Stimulated activated CD4-positive, alpha-beta T cell treated with anti-CD3 and anti-CD28 coated beads, TNF-alpha, amount 100 ng/mL, for 24 hours (primary cell): ENCODE measurements around the gene BCL7A.
"Not testable (repeated sequence)": the region's sequence is repeated elsewhere in the genome, so short reads cannot be mapped to it uniquely, and the experiment has no call there.

Source experiments
- DNase-seq, 3 experiments: peaks; one replicate each; pipeline ENCODE4 v3.0.0-alpha.2; 2020; ENCODE audit warnings: low read depth in 3 of 3

Gene BCL7A

GRCh38 chr12:122051231-122051876 is 29.7 kb downstream of the BCL7A start:
- DNase-seq = no peak

DNA sequence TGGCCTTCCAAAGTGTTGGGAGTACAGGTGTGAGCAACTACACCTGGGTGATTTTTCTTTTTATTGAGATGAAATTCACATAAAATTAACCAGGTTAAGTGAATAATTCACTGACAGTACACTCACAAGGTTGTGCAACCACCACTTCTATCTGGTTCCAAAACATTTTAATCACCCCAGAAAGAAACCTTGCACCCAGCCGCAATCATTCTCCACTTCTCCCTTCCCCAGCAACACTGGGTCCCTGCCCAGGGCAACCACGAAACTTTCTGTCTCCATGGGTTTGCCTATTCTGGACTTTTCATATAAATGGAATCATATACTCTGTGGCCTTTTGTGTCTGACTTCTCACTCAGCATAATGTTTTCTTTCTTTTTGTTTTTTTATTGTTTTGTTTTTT is 30.6 kb downstream of the BCL7A start:
- no peak for DNase-seq

- DNase-seq = no peak
Observed at GRCh38 chr12:122054842-122055520, 33.3 kb downstream of the BCL7A start.

GRCh38 chr12:122056406-122056805 is 34.7 kb downstream of the BCL7A start:
- DNase-seq = not testable (repeated sequence)

- no peak for DNase-seq
Observed at GRCh38 chr12:122057007-122057735, 35.5 kb downstream of the BCL7A start.

GRCh38 chr12:122057769-122058168 is 36.1 kb downstream of the BCL7A start:
- no peak for DNase-seq

DNA sequence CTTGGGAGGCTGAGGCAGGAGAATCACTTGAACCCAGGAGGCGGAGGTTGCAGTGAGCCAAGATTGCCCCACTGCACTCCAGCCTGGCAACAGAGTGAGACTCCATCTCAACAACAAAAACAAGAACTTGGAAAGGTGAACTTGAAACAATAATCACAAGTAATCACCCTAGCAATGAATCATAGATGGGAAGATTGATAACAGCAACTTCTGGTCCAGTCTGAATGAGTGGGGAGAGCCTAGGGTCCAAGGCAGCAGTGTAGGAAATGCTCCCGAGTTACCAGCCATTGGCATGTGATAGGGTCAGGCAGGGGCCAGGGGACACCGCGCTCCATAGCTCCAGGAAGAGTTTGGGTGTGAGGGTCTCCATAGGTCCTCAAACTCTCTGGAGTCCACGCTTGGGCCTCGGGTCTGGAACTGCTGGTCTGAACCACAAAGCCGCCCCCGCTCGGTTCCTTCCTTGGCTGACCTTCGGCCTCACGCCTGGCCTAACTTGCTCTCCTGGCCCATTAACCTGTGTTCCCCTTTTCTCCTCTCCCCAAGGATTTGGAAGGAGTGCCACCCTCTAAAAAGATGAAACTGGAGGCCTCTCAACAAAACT is 37.0 kb downstream of the BCL7A start:
- no peak for DNase-seq

DNA sequence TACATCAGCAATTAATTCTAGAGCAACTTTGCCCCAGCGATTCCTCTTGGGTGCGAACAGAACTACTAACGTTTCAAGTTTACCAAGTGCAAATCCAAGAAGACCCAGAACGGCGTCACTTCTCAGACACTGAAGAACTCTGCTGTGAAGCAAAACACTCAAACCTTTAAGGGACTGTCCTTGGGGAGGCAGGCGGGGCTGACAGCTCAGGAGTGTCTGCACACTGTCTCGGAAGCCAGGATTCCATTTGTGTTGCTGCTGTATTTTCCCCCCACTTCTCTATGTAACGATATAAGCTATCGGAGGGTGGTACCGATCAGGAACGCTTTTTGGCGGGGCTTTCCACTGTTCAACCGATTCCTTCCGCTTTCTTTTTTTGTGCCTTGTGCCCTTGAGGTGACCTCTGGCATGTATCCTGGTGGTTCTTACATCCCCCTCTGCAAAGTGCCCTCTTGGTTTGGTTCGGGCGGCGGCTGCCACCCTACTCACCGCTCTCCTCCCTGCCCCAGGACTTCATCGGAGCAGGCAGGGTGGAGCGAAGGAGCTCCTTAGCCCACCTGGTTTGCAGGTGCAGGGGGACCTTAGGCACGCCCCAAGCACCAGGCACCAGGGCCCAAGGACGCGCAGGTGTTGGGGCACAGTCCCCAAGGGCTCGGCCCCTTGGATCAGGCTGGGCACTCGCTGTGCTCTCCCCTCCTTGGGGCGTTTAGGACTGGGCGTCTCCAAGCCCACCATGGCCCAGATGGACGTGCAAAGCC is 37.7 kb downstream of the BCL7A start:
- DNase-seq = no peak

DNA sequence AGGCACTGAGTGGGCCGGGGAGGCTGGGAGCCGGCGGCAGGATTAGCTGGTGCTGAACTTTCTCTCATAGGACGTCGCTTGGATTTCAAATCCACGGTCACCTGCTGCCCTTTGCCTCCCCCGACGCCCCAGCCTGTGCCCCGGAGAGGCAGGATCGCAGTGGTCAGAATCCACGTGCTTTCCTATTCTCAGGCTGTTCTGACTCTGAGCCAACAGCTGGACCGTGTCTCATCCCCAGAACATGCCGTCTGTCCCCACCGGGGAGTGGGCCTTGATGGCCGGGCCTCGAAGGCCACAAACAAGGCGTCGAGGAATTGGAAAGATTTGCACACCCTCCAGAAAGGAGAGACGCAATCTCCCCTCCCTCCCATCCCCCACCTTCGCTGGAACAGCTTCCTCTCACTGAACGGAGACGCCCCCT is 38.4 kb downstream of the BCL7A start:
- no peak for DNase-seq

DNA sequence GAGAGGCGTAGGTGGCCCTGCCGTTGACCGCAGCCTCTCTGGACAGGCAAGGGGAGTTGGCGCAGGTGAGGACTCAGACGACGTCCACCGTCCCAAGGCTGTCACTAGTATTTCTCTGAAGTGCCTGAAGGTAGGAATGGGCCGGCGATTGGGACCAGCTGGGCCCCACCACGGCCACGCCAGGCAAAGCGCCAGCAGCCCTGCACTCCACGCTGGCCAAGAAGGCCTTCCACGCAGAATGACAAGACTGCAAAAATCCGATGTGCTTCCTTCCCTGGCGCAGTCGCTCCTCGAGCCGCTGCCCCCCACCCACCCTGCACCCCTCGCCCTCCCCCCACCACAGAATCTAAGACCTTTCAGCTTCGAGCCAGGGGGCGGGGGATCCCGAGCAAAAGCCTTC is 39.6 kb downstream of the BCL7A start:
- DNase-seq = no peak

- no peak for DNase-seq
Observed at GRCh38 chr12:122062832-122063693, 41.4 kb downstream of the BCL7A start.

DNA sequence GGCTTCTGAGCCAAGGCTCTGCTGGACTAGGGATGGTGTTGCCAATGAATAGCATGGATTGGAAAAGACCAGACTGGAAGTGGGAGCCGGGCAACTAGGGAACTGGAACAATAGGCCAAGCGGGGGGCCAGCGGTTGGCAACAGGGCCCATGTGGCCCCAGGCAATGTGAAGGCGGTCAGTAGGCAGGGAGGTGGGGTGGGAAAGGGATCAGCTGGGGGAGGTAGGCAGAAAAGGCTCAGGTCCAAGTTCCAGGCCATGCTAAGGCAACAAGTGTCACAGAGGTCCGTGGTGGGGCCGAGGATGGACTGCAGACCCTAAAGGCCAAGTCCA is 42.0 kb downstream of the BCL7A start:
- no peak for DNase-seq

DNA sequence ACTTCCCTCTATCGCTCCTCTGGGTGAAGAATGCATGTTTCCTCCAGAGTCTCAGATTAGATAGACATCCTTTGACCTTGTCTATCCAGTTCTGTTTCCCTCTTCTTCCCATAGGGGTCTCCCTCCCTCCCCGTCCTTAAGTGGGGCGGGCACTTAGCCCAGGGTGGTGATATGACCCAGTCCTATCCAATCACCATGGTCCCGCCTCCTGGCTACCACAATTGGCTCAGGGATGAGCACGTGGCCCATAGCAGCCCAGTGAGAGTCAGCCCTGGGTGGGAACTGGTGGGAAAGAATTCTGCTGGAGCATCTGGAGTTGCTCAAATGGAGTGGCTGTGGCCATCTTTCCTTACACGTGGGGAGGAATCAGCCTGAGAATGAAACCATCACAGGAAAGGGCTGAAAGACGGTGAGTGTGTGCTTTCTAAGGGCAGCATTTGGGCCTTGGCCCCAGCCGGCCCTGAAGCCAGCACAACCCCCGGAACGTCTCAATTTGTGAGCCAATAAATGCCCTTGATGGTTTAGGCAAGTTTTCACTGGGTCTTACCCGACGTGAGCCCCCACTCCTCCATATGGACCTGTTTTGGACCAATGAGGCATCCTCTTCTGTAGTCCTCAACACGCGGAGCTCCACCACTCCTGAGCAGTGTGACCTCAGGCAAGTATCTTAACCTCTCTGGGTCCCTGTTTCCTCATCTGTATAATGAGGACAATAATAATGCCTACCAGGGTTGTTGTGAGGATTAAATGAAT is 42.5 kb downstream of the BCL7A start:
- peak in 1 of 3 experiments; percentile 51 for DNase-seq

- no peak for DNase-seq
Observed at GRCh38 chr12:122064780-122065588, 43.3 kb downstream of the BCL7A start.

DNA sequence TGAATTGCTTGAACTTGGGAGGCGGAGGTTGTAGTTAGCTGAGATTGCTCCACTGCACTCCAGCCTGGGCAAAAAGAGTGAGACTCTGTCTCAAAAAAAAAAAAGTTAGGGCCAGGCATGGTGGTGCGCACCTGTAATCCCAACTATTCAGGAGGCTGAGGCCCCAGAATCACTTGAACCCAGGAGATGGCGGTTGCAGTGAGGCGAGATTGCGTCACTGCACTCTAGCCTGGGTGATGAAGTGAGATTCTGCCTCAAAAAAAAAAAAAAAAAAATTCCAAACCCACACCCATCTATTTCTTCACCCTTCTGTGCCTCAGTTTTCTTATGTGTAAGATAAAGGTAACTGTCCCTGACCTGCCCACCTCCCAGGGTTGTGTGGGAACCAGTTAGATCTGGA is 45.9 kb downstream of the BCL7A start:
- DNase-seq = no peak

DNA sequence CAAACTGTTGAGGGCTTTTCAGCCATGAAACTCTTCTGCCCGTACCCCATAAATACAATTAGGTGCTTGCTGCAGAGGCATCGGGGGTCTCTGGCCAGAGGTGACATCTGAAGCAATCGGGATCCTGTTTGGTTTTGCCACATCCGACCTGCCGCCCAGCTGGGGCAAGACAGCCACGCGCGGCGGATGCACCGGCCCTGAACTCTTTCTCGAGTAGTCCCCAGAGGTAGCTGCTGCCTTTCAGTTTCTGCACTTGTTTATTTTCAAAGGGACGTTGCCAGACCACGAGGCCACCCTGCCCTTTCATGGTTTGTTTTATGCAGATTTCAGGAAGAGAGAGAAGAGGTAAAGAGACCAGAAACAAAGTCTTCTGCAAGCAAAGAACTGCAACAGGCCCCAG is 46.3 kb downstream of the BCL7A start:
- DNase-seq = peak in 1 of 3 experiments; percentile 23

- no peak for DNase-seq
Observed at GRCh38 chr12:122072031-122072970, 50.6 kb downstream of the BCL7A start.

DNA sequence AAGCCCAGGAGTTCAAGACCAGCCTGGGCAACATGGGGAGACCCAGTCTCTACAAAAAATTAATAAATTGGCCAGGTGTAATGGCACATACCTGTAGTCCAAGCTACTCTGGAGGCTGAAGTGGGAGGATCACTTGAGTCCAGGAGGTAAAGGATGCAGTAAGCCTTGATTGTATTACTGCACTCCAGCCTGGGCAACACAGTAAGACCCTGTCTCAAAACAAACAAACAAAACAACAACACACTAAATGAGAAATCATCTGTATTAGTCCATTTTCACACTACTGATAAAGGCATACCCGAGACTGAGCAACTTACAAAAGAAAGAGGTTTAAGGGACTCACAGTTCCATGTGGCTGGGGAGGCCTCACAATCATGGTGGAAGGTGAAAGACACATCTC is 52.1 kb downstream of the BCL7A start:
- no peak for DNase-seq
